ENCODE results near the gene ANKLE2. TPM values are rescaled to one million over a fixed set of nuclear protein-coding genes. Genes with fewer than 3 reads are reported as not detected.

The ANKLE2 gene
- total RNA-seq, 1 experiment from 2014 or later: 85.9 TPM

DNA sequence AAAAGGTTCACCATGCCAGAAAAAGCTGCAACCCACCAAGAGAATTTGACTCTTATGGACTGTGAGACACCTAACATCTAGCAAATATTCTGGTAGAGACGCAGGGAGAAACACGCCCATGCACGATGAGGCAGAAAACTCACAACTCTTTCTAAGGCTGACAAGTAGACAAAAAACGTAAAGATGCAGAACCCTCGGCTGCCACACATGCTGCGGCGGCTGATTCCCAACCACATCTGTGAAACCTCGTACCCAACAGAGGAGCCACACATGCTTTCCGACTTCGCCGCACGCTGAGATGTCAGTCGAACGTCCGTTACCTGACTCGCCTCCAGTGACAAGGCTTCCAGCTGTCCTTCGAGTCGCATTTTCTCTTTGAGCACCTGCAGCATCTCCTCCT is 45.2 kb upstream of the ANKLE2 start:
- H2AFZ ChIP-seq (ENCODE audit: low read length): no peak overlapping the region
- no peak overlapping the region for H3K9ac ChIP-seq (ENCODE audit: low read length)
- no TSS peak for BruUV-seq (replicated peaks)
- peaks cover 30% of the 10 kb centered on the region for H3K79me2 ChIP-seq (ENCODE audit: low read length)
- no peak overlapping the region for H3K4me2 ChIP-seq (ENCODE audit: low read length)
- no peaks in the 10 kb centered on the region for H3K27me3 ChIP-seq (ENCODE audit: low read length)
- ChIA-PET POLR2A (ENCODE audit: unreplicated experiment) (no interaction called here), CTCF (no interaction called here)
- no peaks in the 10 kb centered on the region for H3F3A ChIP-seq (ENCODE audit: low read length, unreplicated experiment)
- H3K4me3 ChIP-seq (ENCODE audit: low read length): no peak overlapping the region
- H3K9me3 ChIP-seq (ENCODE audit: low read length): no peaks in the 10 kb centered on the region
- ATAC-seq: no peak
- no peaks in the 10 kb centered on the region for H3K4me1 ChIP-seq (ENCODE audit: insufficient read depth, low read length)
- peaks cover 24% of the 10 kb centered on the region for H4K20me1 ChIP-seq (ENCODE audit: low read length)
- no peaks in the 10 kb centered on the region for H3K9me2 ChIP-seq (replicated peaks; ENCODE audit: low read length)
- intact Hi-C loops (cut with micrococcal nuclease): no loop called here
- no peak overlapping the region for H3K27ac ChIP-seq (ENCODE audit: low read length)
- no peak for DNase-seq
- TF ChIP-seq CTCF (conservative IDR thresholded peaks at IDR 0.05; ENCODE audit: low read depth, low read length) (no peak), EZH2phosphoT487 (IDR thresholded peaks at IDR 0.05; ENCODE audit: borderline replicate concordance, low read length) (no peak)
- H3K36me3 ChIP-seq (ENCODE audit: low read depth, low read length): peaks cover 59% of the 10 kb centered on the region

GRCh38 chr12:132804426-132804861 is 42.8 kb upstream of the ANKLE2 start:
- Histone ChIP-seq H3K27ac (ENCODE audit: low read length) (no peak overlapping the region), H3K9me3 (ENCODE audit: low read length) (no peaks in the 10 kb centered on the region), H3K9ac (ENCODE audit: low read length) (no peak overlapping the region), H3K36me3 (ENCODE audit: low read depth, low read length) (peaks cover 71% of the 10 kb centered on the region), H2AFZ (ENCODE audit: low read length) (no peak overlapping the region), H3K79me2 (ENCODE audit: low read length) (peaks cover 30% of the 10 kb centered on the region), H3F3A (ENCODE audit: low read length, unreplicated experiment) (no peaks in the 10 kb centered on the region), H3K9me2 (replicated peaks; ENCODE audit: low read length) (no peaks in the 10 kb centered on the region), H3K4me3 (ENCODE audit: low read length) (no peak overlapping the region), H4K20me1 (ENCODE audit: low read length) (peaks cover 24% of the 10 kb centered on the region), H3K4me1 (ENCODE audit: insufficient read depth, low read length) (no peaks in the 10 kb centered on the region), H3K4me2 (ENCODE audit: low read length) (no peak overlapping the region), H3K27me3 (ENCODE audit: low read length) (no peaks in the 10 kb centered on the region)
- BruUV-seq (replicated peaks): no TSS peak
- TF ChIP-seq CTCF (conservative IDR thresholded peaks at IDR 0.05; ENCODE audit: low read depth, low read length) (no peak), EZH2 (IDR thresholded peaks at IDR 0.05; ENCODE audit: low read length, unreplicated experiment) (no peak)
- POLR2A ChIA-PET (ENCODE audit: unreplicated experiment): no interaction called here
- CTCF ChIA-PET: no interaction called here
- ATAC-seq (peak; percentile 64), DNase-seq (peak; percentile 44)
- intact Hi-C loops (cut with micrococcal nuclease): no loop called here

DNA sequence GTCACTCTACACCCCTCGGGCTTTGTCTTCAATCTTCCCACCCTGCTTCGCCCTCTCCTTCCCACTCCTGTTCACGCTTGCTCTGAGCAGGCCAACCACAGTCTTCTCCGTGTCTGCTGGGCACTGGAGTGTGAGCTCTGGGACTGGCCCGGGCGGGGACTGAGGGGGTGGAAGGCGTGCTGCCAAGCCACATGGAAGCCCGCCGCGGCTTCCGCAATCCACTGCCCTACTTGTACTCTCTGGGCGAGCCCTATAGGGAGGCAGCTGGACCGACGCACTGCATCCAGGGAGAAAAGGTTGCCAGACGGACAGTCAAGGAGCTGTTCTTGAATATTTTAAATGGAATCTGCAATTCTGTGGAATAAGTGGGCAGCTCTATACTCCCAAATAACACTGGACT is 42.3 kb upstream of the ANKLE2 start:
- ChIA-PET CTCF (no interaction called here), POLR2A (ENCODE audit: unreplicated experiment) (no interaction called here)
- no peak overlapping the region for H3K9ac ChIP-seq (ENCODE audit: low read length)
- peaks cover 24% of the 10 kb centered on the region for H4K20me1 ChIP-seq (ENCODE audit: low read length)
- H3K9me3 ChIP-seq (ENCODE audit: low read length): no peaks in the 10 kb centered on the region
- ATAC-seq (no peak), DNase-seq (no peak)
- H3K79me2 ChIP-seq (ENCODE audit: low read length): peaks cover 30% of the 10 kb centered on the region
- H3K27ac ChIP-seq (ENCODE audit: low read length): no peak overlapping the region
- no peaks in the 10 kb centered on the region for H3F3A ChIP-seq (ENCODE audit: low read length, unreplicated experiment)
- no peaks in the 10 kb centered on the region for H3K4me1 ChIP-seq (ENCODE audit: insufficient read depth, low read length)
- H3K4me3 ChIP-seq (ENCODE audit: low read length): no peak overlapping the region
- intact Hi-C loops (cut with micrococcal nuclease): no loop called here
- no peaks in the 10 kb centered on the region for H3K27me3 ChIP-seq (ENCODE audit: low read length)
- peaks cover 76% of the 10 kb centered on the region for H3K36me3 ChIP-seq (ENCODE audit: low read depth, low read length)
- no peaks in the 10 kb centered on the region for H3K9me2 ChIP-seq (replicated peaks; ENCODE audit: low read length)
- no peak for TF ChIP-seq EZH2 (IDR thresholded peaks at IDR 0.05; ENCODE audit: low read length, unreplicated experiment)
- no peak for TF ChIP-seq EZH2phosphoT487 (IDR thresholded peaks at IDR 0.05; ENCODE audit: borderline replicate concordance, low read length)
- no peak for TF ChIP-seq CTCF (conservative IDR thresholded peaks at IDR 0.05; ENCODE audit: low read depth, low read length)
- H2AFZ ChIP-seq (ENCODE audit: low read length): no peak overlapping the region
- H3K4me2 ChIP-seq (ENCODE audit: low read length): no peak overlapping the region
- no TSS peak for BruUV-seq (replicated peaks)

Data from PC-3 (cell line).